Measurements from ENCODE around the gene ZFR. TPM values are rescaled to one million over a fixed set of nuclear protein-coding genes. Genes with fewer than 3 reads are reported as not detected.

ZFR gene
- total and polyA plus RNA-seq, 9 of the 15 experiments (the other 6 are each of a cell fraction or from before 2014, with no cell fraction given), result 35.5 to 108 (median 71.1) TPM

GRCh38 chr5:32304622-32305021, 139.9 kb downstream of the ZFR start (continued):
- TF ChIP-seq JUND (IDR thresholded peaks at IDR 0.05; ENCODE audit: borderline replicate concordance, low read depth, low read length) (no peak), JUND (tag; IDR thresholded peaks at IDR 0.05; ENCODE audit: borderline replicate concordance, low read depth, low read length) (no peak)

MicroRNAs encoded within 50 kb of the gene (microRNA counts, 767-probe panel; counts per million panel counts)
- 4,274 counts per million, percentile 84 among the panel's probes with 10 or more counts for microRNA hsa-miR-579

Small RNA genes lying within 50 kb of the gene (microRNA-seq; reads per million reads assigned to microRNA genes)
- gene MIR579 (ENCODE audit: borderline microRNAs expressed), result 26.2 reads per million, percentile 68 among the genes with 10 or more reads in this experiment

Small RNA genes lying within 50 kb of the gene (small RNA-seq; reads per million reads assigned to genes)
- gene MIR579, result 2.6 reads per million, percentile 86 among the genes with 10 or more reads in this experiment
- gene RNU6-378P, result not detected

Other genes with a start within 250 kb of the ZFR start
- gene MTMR12, start 131.8 kb downstream of the ZFR start, total RNA-seq (2014; rRNA removed), result 13.4 and 17.9 TPM in 2 replicates
- gene MTMR12, start 131.8 kb downstream of the ZFR start, total RNA-seq (2014; rRNA removed; fragmentation: Illumina TruSeq; extraction: Trizol), result 17.1 and 20.9 TPM in 2 replicates
- gene MTMR12, start 131.8 kb downstream of the ZFR start, total RNA-seq (2015; rRNA removed; fragmentation: Illumina TruSeq; extraction: Trizol), result 19.3 and 21.0 TPM in 2 replicates
- 28.4 and 28.7 TPM in 2 replicates for gene MTMR12, start 131.8 kb downstream of the ZFR start, total RNA-seq (2021)
- gene MTMR12, start 131.8 kb downstream of the ZFR start, polyA plus RNA-seq (2011; rRNA removed), result 14.3 and 22.1 TPM in 2 replicates
- gene MTMR12, start 131.8 kb downstream of the ZFR start, polyA plus RNA-seq (2014; fragmentation: Illumina TruSeq; extraction: Trizol), result 24.7 and 25.1 TPM in 2 replicates
- gene MTMR12, start 131.8 kb downstream of the ZFR start, polyA plus RNA-seq (2014; fragmentation: Nextera tagmentation; extraction: Ambion mirVana), result 1 to 10 TPM; 4.0 to 5.3 TPM
- gene MTMR12, start 131.8 kb downstream of the ZFR start, polyA plus RNA-seq (2014; rRNA removed), result 12.3 and 14.0 TPM in 2 replicates
- gene SUB1, start 140.8 kb upstream of the ZFR start, total RNA-seq (2014; rRNA removed), result 259 and 336 TPM in 2 replicates
- 779 and 938 TPM in 2 replicates for gene SUB1, start 140.8 kb upstream of the ZFR start, total RNA-seq (2014; rRNA removed; fragmentation: Illumina TruSeq; extraction: Trizol)
- gene SUB1, start 140.8 kb upstream of the ZFR start, total RNA-seq (2015; rRNA removed; fragmentation: Illumina TruSeq; extraction: Trizol), result 625 and 700 TPM in 2 replicates
- gene SUB1, start 140.8 kb upstream of the ZFR start, total RNA-seq (2021), result 494 and 558 TPM in 2 replicates
- 239 and 479 TPM in 2 replicates for gene SUB1, start 140.8 kb upstream of the ZFR start, polyA plus RNA-seq (2011; rRNA removed)
- gene SUB1, start 140.8 kb upstream of the ZFR start, polyA plus RNA-seq (2014; fragmentation: Illumina TruSeq; extraction: Trizol), result 378 and 453 TPM in 2 replicates
- 100 to 1,000 TPM; 887 to 932 TPM for gene SUB1, start 140.8 kb upstream of the ZFR start, polyA plus RNA-seq (2014; fragmentation: Nextera tagmentation; extraction: Ambion mirVana)
- gene SUB1, start 140.8 kb upstream of the ZFR start, polyA plus RNA-seq (2014; rRNA removed), result 738 and 1,031 TPM in 2 replicates